COR-L47 (cell line): ENCODE results near the gene DLGAP4.

ENCODE experiments used
- DNase-seq: peaks from one replicate; lab custom pipeline; 2025; lab: John Stamatoyannopoulos, UW

The DLGAP4 gene

GRCh38 chr20:36333841-36334240 is 27.7 kb downstream of the DLGAP4 start:
- DNase-seq: no peak

DNA sequence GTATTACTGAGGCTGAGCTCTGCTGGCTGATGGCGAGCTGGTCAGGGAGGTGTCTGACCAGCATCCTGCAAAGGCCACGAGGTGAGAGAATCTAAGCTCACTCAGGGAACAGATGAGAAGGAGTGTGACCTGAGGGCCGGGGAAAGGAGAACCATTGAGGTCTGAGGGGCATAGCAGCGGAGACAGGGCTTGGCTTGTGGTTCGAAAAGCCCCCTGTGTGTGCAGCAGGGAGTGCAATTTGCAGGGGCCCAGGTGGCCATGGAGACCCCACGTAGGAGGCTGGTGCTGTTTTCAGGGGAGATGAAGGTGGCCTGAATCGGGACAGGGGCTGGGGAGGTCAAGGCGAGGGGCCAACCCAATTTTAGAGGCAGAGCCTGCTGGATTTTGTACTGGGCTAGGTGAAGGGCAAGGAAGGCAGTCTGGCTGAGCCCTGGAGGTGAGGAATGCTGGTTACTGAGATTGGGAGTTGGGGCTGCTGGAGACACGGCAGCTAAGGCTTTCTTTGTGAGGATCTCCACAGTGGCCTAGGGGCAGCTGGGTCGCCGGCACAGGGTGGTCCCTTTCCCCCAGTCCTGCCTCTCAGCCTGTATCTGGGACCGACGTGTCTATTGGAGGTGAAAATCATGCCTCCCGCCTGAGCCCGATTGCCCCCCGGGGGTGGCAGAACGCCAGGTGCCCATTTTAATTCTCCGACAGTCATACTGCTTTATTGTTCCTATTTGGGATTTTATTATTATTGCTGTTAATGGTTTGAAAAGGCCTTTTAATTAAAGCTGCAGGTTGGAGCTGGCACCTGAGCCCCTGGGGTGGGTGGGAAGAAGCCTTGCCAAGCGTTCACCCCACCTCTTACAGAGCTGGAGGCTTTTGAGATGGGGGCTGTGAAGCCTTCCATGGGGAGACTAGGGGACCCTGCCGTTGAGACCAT is 28.4 kb downstream of the DLGAP4 start:
- DNase-seq: no peak

GRCh38 chr20:36335206-36335870 is 29.2 kb downstream of the DLGAP4 start:
- DNase-seq: no peak

- no peak for DNase-seq
Measured at GRCh38 chr20:36336204-36336603, 30.1 kb downstream of the DLGAP4 start.

DNA sequence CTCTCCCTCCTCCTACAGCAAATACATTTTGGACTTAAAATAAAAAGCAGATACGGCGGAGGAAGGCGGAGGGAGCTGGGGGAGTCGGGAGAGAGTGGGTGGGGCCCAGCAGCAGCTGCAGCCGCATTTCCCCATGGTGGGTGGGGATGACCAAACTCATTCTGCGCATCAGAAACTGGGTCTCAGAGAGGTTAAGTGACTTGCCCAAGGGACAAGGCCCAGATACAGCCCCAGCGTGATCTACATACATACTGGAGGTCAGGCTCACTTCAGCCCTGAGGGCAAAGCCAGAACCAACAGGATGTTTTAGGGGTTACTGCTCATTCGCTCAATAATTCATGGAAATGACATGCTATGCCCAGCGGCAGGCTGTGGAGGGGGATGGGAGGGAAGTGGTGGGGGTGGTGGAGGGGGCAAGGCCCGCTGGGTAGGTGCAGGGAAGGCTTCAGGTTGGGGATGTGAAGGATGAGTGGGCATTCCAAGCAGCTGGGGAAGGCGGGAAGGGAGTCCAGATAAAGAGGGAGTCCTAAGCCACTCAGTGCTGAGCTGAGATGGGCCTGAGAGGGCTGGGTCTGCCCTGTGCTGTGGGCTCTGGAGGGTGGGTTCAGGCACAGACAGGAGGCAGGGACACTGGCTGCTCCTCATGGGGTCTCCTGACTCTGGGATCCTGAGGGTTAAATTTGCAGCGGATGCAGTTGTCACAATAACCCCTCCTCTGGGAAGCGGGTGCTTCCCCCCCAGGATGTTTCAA is 31.0 kb downstream of the DLGAP4 start:
- DNase-seq: no peak

GRCh38 chr20:36337886-36338285 is 31.7 kb downstream of the DLGAP4 start:
- DNase-seq: no peak

DNA sequence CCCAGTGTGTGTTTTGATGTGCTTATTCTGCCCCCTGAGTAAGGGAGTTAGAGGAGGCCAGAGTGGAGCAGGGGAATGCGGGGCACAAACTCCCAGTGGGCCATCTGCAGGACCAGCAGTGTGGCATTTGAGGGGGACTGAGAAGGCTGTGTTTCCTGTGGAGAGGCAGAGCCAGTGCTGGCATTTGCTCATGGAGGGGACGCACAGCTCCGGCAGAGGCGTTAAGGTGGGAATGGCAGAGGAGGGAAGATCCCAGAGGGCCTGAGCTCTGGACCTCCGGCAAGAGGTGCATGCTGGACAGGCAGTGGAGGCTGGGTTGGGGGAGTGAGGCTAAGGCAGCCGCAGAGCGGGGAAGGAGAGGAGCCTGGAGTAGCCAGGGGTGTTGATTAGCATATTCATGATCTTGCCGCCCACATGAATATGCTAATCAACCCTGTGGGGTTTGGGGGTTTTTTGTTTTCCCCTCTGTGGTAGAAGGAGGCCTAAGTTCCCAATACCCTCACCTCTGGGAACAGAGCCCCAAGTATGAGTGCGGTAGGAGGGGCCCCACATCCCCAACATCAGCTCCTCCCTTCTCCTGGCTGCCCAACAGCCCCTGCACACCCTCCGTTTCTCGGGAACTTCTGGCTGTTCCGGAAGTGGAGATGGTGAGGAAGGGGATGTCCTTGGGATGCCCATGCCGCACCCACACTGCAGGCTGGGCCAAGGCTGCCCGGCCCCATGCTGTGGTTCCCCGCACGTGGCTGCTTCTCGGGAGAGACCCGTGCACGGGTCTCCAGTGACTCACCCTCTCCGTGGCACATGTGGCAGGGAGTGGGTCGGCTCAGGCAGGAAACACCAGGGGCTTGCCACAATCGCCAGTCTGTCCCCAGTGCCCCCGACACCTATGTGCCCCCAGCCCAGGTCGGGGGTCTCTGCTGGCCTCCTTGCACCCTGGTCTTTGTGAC is 33.8 kb downstream of the DLGAP4 start:
- DNase-seq: no peak

DNA sequence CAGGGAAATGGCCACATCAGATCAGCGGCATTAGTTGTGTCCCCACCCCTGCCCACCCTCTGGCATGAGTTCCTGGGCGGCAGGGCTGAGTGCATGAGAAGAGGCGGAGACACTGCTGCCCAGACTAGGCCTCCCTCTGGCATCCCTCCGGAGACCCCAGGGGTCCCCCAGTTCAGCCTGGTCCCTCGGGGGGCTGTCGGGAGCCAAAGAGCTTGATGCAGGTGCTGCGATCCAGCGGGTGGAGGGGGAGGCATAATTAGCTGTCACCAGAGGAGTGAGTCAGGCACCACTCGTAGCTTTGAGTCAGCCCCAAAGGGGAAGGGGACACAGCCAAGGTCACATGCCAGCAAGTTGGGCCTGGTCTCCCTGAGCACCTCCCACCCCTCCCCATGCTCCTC is 34.5 kb downstream of the DLGAP4 start:
- no peak for DNase-seq

GRCh38 chr20:36341331-36342020 is 35.3 kb downstream of the DLGAP4 start:
- DNase-seq: no peak

DNA sequence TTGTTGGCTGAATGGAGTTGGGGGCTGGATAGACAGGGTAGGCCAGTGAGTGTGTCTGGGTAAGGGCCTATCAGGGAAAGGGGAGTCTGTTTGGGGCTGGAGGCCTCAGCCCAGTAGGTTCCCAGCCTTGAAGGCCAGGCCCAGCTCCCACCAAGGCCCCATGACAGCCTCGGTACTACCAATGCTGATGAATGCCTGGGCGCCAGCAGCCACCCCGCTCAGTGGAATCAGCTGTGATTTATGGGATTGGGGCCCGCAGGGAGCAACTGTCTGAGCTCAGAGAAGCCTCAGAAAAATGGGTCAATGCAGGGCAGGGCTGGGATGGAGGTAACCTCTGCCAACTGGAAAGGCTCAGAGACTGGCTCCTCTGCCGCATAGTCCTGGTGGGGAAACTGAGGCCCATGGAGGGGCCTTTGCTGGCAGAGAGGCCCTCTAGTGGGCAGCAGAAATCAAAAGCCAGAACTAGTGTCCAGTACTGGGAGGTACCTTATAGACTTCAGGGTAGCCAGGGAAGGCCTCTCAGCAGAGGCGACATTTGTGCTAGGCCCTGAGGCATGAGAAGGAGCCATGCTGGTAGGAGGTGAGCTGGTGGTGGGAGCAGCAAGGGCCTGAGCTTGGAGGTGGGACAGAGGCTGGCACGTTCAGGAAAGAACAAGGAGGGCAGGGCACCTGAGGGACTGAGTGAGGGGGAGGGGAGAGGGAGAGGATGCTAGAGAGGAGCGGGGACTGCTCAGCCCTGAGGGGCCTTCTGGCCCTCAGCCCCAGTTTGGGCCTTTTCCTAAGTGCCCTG is 36.4 kb downstream of the DLGAP4 start:
- DNase-seq: no peak

DNA sequence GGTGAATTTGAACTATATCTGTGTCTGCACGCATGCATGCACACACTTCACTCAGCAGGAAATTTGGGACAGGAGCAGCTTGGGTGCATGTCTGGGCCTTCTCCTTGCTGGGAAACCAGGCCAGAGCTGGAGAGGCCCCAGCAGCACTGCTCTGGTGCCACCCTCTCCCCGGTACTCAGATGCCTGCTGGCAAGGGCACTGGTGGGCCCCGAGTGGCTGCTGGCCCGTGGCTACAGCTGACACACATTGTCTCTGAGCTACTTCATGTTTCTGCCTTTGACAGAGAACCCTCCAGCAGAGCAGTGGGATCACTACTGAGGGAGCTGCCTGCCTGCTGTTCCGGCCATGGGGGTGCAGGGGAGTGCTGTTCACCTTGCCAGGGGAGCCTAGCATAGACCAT is 37.5 kb downstream of the DLGAP4 start:
- DNase-seq: no peak

- DNase-seq: no peak
Measured at GRCh38 chr20:36344517-36345132, 38.5 kb downstream of the DLGAP4 start.

GRCh38 chr20:36346256-36346655 is 40.1 kb downstream of the DLGAP4 start:
- no peak for DNase-seq

- no peak for DNase-seq
Measured at GRCh38 chr20:36349384-36350170, 43.4 kb downstream of the DLGAP4 start.

DNA sequence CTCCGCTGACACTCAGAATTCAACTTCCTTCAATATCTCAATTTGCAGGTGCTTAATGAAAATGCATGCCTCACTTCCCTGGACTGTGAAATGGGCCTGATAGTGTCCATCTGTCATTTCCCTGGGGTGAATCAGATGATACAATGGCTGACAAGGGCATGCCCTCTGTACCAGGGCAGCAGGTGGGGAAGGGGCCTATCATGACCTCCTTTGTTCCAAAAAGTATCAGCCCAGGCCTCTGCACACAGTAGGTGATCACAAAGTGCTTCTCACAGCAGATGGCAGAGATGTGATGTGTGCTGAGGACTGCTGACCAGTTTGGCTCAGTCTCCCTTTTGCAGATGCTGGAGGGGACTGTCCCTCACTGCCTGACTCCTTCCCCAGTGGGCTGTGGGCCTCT is 44.3 kb downstream of the DLGAP4 start:
- DNase-seq: no peak

GRCh38 chr20:36351937-36352336 is 45.8 kb downstream of the DLGAP4 start:
- no peak for DNase-seq

- no peak for DNase-seq
Measured at GRCh38 chr20:36352843-36353553, 46.9 kb downstream of the DLGAP4 start.

DNA sequence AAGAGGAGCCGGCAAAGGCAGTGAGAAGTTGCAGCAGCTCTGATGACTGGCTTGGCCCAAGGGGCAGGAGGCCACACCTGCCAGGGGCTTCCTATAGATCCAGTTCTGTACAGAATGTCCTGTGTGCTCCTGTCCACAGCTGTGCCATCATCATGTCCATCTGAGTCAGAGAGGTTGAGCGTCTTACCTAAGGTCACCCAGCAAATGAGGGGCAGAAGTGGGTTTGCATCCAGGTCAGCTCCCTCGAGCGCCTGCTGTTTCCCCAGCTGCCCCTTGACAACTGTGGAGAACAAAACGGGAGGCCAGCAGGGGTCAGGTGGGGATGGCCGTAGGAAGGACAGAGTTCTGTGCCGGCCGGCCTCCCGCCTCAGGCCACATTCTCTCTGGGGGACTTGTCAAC is 47.6 kb downstream of the DLGAP4 start:
- no peak for DNase-seq
